OCI-M1 (cell line): ENCODE data around the gene ZNF79.
"Not testable (repeated sequence)": the region's sequence is repeated elsewhere in the genome, so short reads cannot be mapped to it uniquely, and the experiment has no call there.

ENCODE experiments used
- DNase-seq: peaks from one replicate; lab custom pipeline; 2025; lab: John Stamatoyannopoulos, UW

The ZNF79 gene

GRCh38 chr9:127455324-127455992 lies 31.3 kb downstream of the ZNF79 start:
- peak; percentile 86 for DNase-seq

GRCh38 chr9:127457191-127457878 lies 33.2 kb downstream of the ZNF79 start:
- no peak for DNase-seq

- DNase-seq = no peak
Measured at GRCh38 chr9:127458921-127459320, 34.7 kb downstream of the ZNF79 start.

- no peak for DNase-seq
Measured at GRCh38 chr9:127463382-127463781, 39.2 kb downstream of the ZNF79 start.

- no peak for DNase-seq
Measured at GRCh38 chr9:127463911-127464310, 39.7 kb downstream of the ZNF79 start.

GRCh38 chr9:127466407-127466917 lies 42.3 kb downstream of the ZNF79 start:
- not testable (repeated sequence) for DNase-seq

GRCh38 chr9:127467621-127468020 lies 43.4 kb downstream of the ZNF79 start:
- no peak for DNase-seq

GRCh38 chr9:127470662-127471061 lies 46.5 kb downstream of the ZNF79 start:
- no peak for DNase-seq

GRCh38 chr9:127473501-127473900 lies 49.3 kb downstream of the ZNF79 start:
- DNase-seq = no peak

GRCh38 chr9:127473932-127474331 lies 49.8 kb downstream of the ZNF79 start:
- DNase-seq = no peak

GRCh38 chr9:127474592-127474991 lies 50.4 kb downstream of the ZNF79 start:
- DNase-seq = no peak

GRCh38 chr9:127479507-127480081 lies 55.4 kb downstream of the ZNF79 start:
- no peak for DNase-seq

- DNase-seq = no peak
Measured at GRCh38 chr9:127482662-127483061, 58.5 kb downstream of the ZNF79 start.

- no peak for DNase-seq
Measured at GRCh38 chr9:127485995-127486394, 61.8 kb downstream of the ZNF79 start.

GRCh38 chr9:127488946-127489345 lies 64.8 kb downstream of the ZNF79 start:
- no peak for DNase-seq

GRCh38 chr9:127489471-127490115 lies 65.4 kb downstream of the ZNF79 start:
- DNase-seq = no peak

GRCh38 chr9:127490535-127491230 lies 66.5 kb downstream of the ZNF79 start:
- no peak for DNase-seq

- no peak for DNase-seq
Measured at GRCh38 chr9:127491516-127491915, 67.3 kb downstream of the ZNF79 start.

- DNase-seq = no peak
Measured at GRCh38 chr9:127492616-127493015, 68.4 kb downstream of the ZNF79 start.

- no peak for DNase-seq
Measured at GRCh38 chr9:127493592-127494303, 69.6 kb downstream of the ZNF79 start.

- no peak for DNase-seq
Measured at GRCh38 chr9:127494304-127494702, 70.1 kb downstream of the ZNF79 start.
